KMS-11 (cell line): ENCODE data around the gene INPP5A.

Source experiments
- H2AFZ ChIP-seq: fragments of 200-600 bp; sonication (generic); 2 replicates; pipeline ENCODE4 v1.6.1; 2016; ENCODE audit warnings: antibody characterized with exemption, mixed run types, low read depth
- H3K27ac ChIP-seq: fragments of 200-600 bp; sonication (generic); 2 replicates; pipeline ENCODE4 v1.6.1; 2016; ENCODE audit warnings: mild to moderate bottlenecking, mixed run types
- H3K27me3 ChIP-seq: fragments of 200-600 bp; sonication (generic); 2 replicates; pipeline ENCODE4 v1.6.1; 2017; ENCODE audit warnings: mild to moderate bottlenecking, low read depth, mixed run types, moderate library complexity; ENCODE audit not compliant: insufficient read depth
- H3K36me3 ChIP-seq: fragments of 200-600 bp; sonication (generic); 2 replicates; pipeline ENCODE4 v1.6.1; 2017; ENCODE audit warnings: mild to moderate bottlenecking, mixed run types; ENCODE audit not compliant: insufficient read depth
- H3K4me1 ChIP-seq: fragments of 200-600 bp; sonication (generic); 2 replicates; pipeline ENCODE4 v1.6.1; 2016; ENCODE audit warnings: mild to moderate bottlenecking, low read depth, mixed run types; ENCODE audit not compliant: poor library complexity, severe bottlenecking
- H3K4me2 ChIP-seq: fragments of 200-600 bp; sonication (generic); 2 replicates; pipeline ENCODE4 v1.7.0; 2016; ENCODE audit warnings: mild to moderate bottlenecking, mixed run types
- H3K4me3 ChIP-seq: fragments of 200-600 bp; sonication (generic); IDR thresholded peaks from 2 replicates; pipeline ENCODE4 v1.6.1; 2017; ENCODE audit warnings: low read depth, low read length, mixed read lengths; ENCODE audit not compliant: insufficient read depth
- H3K79me2 ChIP-seq: fragments of 200-600 bp; sonication (generic); 2 replicates; pipeline ENCODE4 v1.6.1; 2016; ENCODE audit warnings: low read depth, mixed run types; ENCODE audit not compliant: insufficient read depth
- H3K9ac ChIP-seq: fragments of 200-600 bp; sonication (generic); 2 replicates; pipeline ENCODE4 v1.6.1; 2016; ENCODE audit warnings: mild to moderate bottlenecking, mixed run types
- H4K20me1 ChIP-seq: fragments of 200-600 bp; sonication (generic); 2 replicates; pipeline ENCODE4 v1.6.1; 2016; ENCODE audit warnings: mild to moderate bottlenecking, mixed run types; ENCODE audit not compliant: insufficient read depth
- TF ChIP-seq, protein P1 (sequence below): fragments of 200-600 bp; sonication (generic); conservative IDR thresholded peaks from 2 replicates; pipeline ENCODE4 v1.6.1; 2017; ENCODE audit warnings: low read depth, mild to moderate bottlenecking, antibody characterized with exemption, low read length, moderate library complexity, mixed read lengths

The INPP5A gene

GRCh38 chr10:132651511-132652029 lies 114.0 kb downstream of the INPP5A start:
- Histone ChIP-seq H2AFZ (no peak overlapping the region), H3K27me3 (no peaks in the 10 kb centered on the region), H3K79me2 (no peaks in the 10 kb centered on the region), H3K36me3 (no peaks in the 10 kb centered on the region), H3K4me1 (no peaks in the 10 kb centered on the region), H3K27ac (no peak overlapping the region), H3K4me2 (no peak overlapping the region), H3K9ac (no peak overlapping the region), H3K4me3 (no peak overlapping the region), H4K20me1 (no peaks in the 10 kb centered on the region)
- TF ChIP-seq, protein P1, sequence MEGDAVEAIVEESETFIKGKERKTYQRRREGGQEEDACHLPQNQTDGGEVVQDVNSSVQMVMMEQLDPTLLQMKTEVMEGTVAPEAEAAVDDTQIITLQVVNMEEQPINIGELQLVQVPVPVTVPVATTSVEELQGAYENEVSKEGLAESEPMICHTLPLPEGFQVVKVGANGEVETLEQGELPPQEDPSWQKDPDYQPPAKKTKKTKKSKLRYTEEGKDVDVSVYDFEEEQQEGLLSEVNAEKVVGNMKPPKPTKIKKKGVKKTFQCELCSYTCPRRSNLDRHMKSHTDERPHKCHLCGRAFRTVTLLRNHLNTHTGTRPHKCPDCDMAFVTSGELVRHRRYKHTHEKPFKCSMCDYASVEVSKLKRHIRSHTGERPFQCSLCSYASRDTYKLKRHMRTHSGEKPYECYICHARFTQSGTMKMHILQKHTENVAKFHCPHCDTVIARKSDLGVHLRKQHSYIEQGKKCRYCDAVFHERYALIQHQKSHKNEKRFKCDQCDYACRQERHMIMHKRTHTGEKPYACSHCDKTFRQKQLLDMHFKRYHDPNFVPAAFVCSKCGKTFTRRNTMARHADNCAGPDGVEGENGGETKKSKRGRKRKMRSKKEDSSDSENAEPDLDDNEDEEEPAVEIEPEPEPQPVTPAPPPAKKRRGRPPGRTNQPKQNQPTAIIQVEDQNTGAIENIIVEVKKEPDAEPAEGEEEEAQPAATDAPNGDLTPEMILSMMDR, result no peak

DNA sequence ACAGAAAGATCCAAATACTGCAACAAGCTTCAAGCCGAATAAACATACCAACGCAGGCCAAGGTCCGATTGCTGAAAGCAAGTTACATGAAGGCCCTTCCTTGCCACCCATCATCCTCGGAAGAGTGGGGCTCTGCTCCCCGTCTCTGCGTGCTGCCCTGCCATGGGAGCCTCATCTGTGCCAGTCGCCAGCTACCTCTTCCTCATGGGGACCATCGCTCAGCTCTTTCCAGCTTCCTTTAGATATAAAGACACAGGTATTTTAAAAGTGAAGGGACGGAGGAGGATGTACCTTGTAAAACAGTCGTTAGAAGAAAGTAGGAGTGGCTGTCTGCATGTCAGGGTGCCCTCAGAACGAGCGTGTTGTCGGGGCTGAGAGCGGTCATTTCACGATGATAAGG lies 114.9 kb downstream of the INPP5A start:
- no peaks in the 10 kb centered on the region for H3K79me2 ChIP-seq
- H3K4me3 ChIP-seq, result no peak overlapping the region
- no peaks in the 10 kb centered on the region for H3K36me3 ChIP-seq
- no peaks in the 10 kb centered on the region for H3K27me3 ChIP-seq
- H3K4me2 ChIP-seq, result no peak overlapping the region
- no peaks in the 10 kb centered on the region for H3K4me1 ChIP-seq
- H3K27ac ChIP-seq, result no peak overlapping the region
- no peak overlapping the region for H2AFZ ChIP-seq
- TF ChIP-seq, protein P1, result no peak
- no peak overlapping the region for H3K9ac ChIP-seq
- no peaks in the 10 kb centered on the region for H4K20me1 ChIP-seq

- TF ChIP-seq, protein P1, result no peak
- no peaks in the 10 kb centered on the region for H3K36me3 ChIP-seq
These were observed 115.5 kb downstream of the INPP5A start for GRCh38 chr10:132652936-132653590.

GRCh38 chr10:132653721-132654120 lies 116.1 kb downstream of the INPP5A start:
- Histone ChIP-seq H3K79me2 (no peaks in the 10 kb centered on the region), H4K20me1 (no peaks in the 10 kb centered on the region), H3K27ac (no peak overlapping the region), H3K4me3 (no peak overlapping the region), H2AFZ (no peak overlapping the region), H3K4me2 (no peak overlapping the region), H3K36me3 (no peaks in the 10 kb centered on the region), H3K9ac (no peak overlapping the region), H3K4me1 (no peaks in the 10 kb centered on the region), H3K27me3 (no peaks in the 10 kb centered on the region)
- TF ChIP-seq, protein P1, result no peak

More at GRCh38 chr10:132652936-132653590, 115.5 kb downstream of the INPP5A start:
- H2AFZ ChIP-seq, result no peak overlapping the region
- no peak overlapping the region for H3K4me2 ChIP-seq
- H4K20me1 ChIP-seq, result no peaks in the 10 kb centered on the region
- no peaks in the 10 kb centered on the region for H3K27me3 ChIP-seq
- H3K4me3 ChIP-seq, result no peak overlapping the region
- H3K79me2 ChIP-seq, result no peaks in the 10 kb centered on the region
- H3K9ac ChIP-seq, result no peak overlapping the region
- no peaks in the 10 kb centered on the region for H3K4me1 ChIP-seq
- no peak overlapping the region for H3K27ac ChIP-seq
